ENCODE results near the gene HDAC3. TPM values are rescaled to one million over a fixed set of nuclear protein-coding genes. Genes with fewer than 3 reads are reported as not detected.

HDAC3 gene
- total RNA-seq, 8 experiments from 2014 or later = 35.2 to 77.3 (median 58.3) TPM

DNA sequence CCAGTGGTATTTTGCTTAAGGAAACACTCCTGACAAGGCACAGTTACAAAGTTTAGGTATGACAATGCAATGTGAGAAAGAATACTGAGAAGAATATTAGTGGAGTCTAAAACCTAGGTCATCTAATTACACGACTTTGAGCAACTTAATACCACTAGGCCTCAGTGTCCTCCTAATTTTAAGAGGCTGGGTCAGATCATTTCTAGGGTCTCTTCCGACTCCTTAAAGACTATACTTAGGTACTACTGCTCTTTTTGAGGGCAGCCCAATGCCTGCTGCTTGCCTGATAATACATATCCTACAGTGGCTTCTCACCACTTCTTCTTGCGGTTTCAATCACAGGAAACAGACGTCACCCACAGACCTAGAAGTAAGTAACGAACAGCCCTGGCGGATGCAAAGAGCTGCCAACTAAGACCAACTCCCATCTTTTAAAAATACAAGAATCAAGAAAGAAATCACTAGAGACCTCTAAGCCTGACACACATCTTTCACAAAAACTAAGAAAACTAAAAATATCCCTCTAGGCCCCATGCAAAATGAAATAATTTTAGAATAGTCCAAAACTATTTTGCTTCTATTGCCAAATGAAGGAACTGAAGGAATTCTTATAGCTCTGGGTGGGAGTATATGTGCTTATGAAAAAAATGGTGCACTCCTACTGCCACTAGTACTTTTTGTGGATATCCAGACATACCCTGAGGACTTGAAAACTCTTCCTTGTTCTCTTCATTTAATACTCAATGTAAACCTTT is 30.9 kb downstream of the HDAC3 start:
- 6 to 97% (median 80%) methylated on average over 2 to 6 of the region's 6 CpGs; no CpG with 5 or more reads in 2 of the 10 experiments for WGBS, 10 experiments
- Histone ChIP-seq H3K4me3 (no peak overlapping the region), H3K4me1 (replicated peaks in 1 of 2) (no peaks in the 10 kb centered on the region), H3K27ac (no peak overlapping the region)
- ATAC-seq (replicated peaks in 6 of 8) = peak in 1 of 8 experiments; percentile 17
- in situ Hi-C loops (cut with MboI; ENCODE audit: low pct_unique_long_range_greater_than_20kb in 2 of 9, low sequenced_read_pairs in 9 of 9, unreplicated experiment in 9 of 9) = no loop called here

DNA sequence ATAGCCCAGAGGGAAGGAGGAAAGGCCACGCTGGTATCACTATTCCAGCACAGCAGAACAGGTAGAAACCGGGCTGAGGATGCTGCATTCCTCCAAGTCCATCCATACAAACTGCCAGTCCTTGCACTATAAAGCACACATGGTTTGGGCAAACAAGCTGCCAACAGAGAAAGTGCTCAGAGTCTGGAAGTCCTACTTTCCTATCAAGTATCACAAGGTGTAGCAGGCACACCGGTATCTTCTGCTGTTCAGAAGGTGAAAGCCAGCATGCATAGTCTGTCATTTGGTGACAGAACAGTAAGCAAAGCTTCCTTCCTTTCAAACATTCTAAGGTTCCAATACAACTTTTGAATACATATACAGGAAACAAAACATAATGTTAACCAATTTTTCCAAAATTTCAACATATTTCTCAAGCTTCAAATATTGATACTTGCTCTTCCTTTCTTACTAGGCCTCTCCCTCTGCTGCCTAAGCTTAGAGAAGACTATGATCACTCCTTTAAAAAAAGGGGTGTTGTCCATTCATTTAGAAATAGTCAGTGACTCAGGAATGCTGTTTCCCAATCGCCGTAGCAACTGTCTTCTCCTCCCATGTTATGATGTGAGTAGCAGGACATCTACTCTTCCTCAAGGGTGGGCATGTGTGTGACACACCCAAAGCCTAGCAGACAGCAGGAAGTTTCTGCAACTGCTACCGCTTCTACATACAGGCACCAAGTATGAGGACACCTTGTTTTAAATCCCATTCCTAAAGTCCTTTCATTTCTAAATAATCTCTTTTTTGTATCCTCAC is 32.5 kb downstream of the HDAC3 start:
- WGBS, 10 experiments = 5 to 100% (median 79%) methylated on average over 2 to 5 of the region's 6 CpGs; no CpG with 5 or more reads in 1 of the 10 experiments
- no peak overlapping the region for H3K27ac ChIP-seq
- H3K4me1 ChIP-seq (replicated peaks in 1 of 2) = no peaks in the 10 kb centered on the region
- peak in 7 of 8 experiments; percentile 30 to 99 (median 57) for ATAC-seq (replicated peaks in 6 of 8)
- H3K4me3 ChIP-seq = no peak overlapping the region
- in situ Hi-C loops (cut with MboI; ENCODE audit: low pct_unique_long_range_greater_than_20kb in 2 of 9, low sequenced_read_pairs in 9 of 9, unreplicated experiment in 9 of 9) = no loop called here

DNA sequence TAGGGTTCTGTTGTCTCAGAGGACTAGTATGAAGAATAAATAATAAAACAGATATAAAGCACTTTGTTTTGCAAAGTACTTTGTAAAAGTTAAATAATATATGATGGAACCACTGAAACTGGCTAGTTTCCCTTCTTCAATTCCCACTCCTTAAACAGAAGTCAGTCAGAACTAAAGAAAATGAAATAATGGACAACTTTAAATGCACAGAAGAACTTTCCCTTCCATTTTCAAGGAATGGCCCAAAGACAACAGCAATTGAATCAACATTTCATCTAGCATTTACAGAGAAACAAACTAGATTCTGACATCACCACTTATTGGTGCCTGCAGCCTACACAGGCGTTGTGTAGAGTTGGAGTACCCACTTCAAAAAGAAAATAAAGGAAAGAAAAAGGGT is 34.0 kb downstream of the HDAC3 start:
- Histone ChIP-seq H3K4me3 (no peak overlapping the region), H3K4me1 (replicated peaks in 1 of 2) (no peaks in the 10 kb centered on the region), H3K27ac (no peak overlapping the region)
- in situ Hi-C loops (cut with MboI; ENCODE audit: low pct_unique_long_range_greater_than_20kb in 2 of 9, low sequenced_read_pairs in 9 of 9, unreplicated experiment in 9 of 9) = no loop called here
- no peak for ATAC-seq (replicated peaks in 6 of 8)
- 82 to 100% (median 100%) methylated on average over 1 of the region's 1 CpG; no CpG with 5 or more reads in 4 of the 10 experiments for WGBS, 10 experiments

DNA sequence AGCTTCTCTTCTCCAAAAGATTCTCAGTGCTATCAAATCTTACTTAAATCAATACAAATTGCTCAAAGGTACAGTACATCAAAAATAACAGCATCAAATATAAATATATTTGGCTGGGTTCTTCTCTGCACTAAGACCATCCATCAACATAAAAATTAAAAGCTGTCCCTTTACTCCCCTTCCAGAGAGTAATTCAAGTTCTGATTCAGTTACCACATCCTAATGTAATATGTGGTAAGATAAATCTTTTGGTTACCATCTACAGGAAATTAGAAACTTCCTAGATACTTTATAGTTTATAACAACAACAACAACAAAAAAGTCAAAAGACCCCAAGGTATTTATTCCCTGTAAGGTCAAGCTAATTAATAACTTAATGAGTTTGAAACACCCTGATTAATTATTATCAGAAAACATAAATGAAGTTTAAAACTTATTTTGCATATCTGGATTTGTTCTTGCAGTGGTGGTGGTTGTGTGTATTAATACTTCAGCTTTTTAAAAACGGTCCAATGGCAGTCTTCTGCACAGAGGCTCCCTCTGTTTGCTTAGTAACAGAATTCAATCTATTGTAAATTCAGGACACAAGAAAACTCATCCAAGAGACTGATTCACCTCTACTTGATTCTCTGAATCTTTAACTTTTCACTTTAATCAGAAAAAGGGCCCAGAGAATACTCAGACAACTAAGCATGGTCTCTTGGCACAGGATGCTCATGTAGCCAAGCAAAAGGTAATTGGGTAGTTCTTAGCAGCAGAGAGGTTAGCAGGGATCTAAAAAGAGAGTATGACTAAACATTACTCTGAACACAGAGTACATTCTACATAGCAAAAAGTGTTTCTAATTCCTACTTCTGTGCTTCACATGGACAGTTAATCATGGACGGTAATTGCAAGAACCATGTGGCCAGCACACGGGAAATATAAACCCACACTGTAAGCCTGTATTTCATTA is 38.0 kb downstream of the HDAC3 start:
- H3K27ac ChIP-seq = no peak overlapping the region
- peak in 4 of 8 experiments; percentile 59 to 78 (median 71) for ATAC-seq (replicated peaks in 6 of 8)
- H3K4me3 ChIP-seq = no peak overlapping the region
- H3K4me1 ChIP-seq (replicated peaks in 1 of 2) = no peaks in the 10 kb centered on the region
- WGBS, 10 experiments = 0 to 100% (median 94%) methylated on average over 1 to 3 of the region's 3 CpGs; no CpG with 5 or more reads in 2 of the 10 experiments
- in situ Hi-C loops (cut with MboI; ENCODE audit: low pct_unique_long_range_greater_than_20kb in 2 of 9, low sequenced_read_pairs in 9 of 9, unreplicated experiment in 9 of 9) = no loop called here

DNA sequence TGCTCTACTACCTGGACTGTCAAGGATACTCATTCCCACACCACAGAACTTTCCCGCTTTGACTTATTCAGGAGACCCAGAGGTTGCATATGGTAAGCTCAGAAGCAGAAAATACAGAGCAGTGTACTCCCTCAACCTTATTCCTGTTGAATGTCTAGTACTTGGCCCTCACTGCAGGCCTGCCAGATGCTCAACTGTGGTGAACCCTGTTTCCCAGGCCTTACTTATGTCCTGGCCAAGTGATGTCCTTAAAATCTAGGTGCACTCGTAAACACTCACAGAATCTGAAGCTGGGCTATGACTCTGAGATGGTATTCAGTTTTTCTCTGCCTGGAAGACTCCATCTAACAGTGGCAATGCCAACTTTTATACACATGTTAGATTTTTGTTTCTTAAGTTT is 38.8 kb downstream of the HDAC3 start:
- H3K4me3 ChIP-seq = no peak overlapping the region
- H3K4me1 ChIP-seq (replicated peaks in 1 of 2) = no peaks in the 10 kb centered on the region
- no peak overlapping the region for H3K27ac ChIP-seq
- no peak for ATAC-seq (replicated peaks in 6 of 8)
- in situ Hi-C loops (cut with MboI; ENCODE audit: low pct_unique_long_range_greater_than_20kb in 2 of 9, low sequenced_read_pairs in 9 of 9, unreplicated experiment in 9 of 9) = no loop called here
- 82 to 100% (median 100%) methylated on average over 1 to 2 of the region's 2 CpGs; no CpG with 5 or more reads in 1 of the 10 experiments for WGBS, 10 experiments

DNA sequence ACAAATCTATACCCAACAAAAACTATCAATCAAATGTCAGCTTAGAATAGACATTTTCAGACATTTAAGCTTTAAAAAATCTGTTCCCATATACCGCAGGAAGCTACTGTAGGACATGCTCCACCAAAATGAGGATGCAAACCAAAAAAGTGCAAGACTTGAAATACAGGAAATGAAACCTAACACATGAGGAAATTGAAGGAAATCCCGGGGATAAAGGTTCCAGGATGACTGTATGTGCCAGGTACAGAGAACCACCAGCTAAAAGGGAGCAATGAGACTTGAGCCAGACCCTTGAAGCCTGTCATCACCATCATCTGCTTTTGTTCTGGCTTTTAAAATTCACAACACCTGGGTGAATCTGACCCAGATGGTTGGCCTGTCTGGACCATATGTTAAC is 39.3 kb downstream of the HDAC3 start:
- in situ Hi-C loops (cut with MboI; ENCODE audit: low pct_unique_long_range_greater_than_20kb in 2 of 9, low sequenced_read_pairs in 9 of 9, unreplicated experiment in 9 of 9) = no loop called here
- no peak for ATAC-seq (replicated peaks in 6 of 8)
- Histone ChIP-seq H3K4me3 (no peak overlapping the region), H3K4me1 (replicated peaks in 1 of 2) (no peaks in the 10 kb centered on the region), H3K27ac (no peak overlapping the region)
- 28 to 100% (median 100%) methylated on average over 1 to 2 of the region's 2 CpGs for WGBS, 10 experiments

DNA sequence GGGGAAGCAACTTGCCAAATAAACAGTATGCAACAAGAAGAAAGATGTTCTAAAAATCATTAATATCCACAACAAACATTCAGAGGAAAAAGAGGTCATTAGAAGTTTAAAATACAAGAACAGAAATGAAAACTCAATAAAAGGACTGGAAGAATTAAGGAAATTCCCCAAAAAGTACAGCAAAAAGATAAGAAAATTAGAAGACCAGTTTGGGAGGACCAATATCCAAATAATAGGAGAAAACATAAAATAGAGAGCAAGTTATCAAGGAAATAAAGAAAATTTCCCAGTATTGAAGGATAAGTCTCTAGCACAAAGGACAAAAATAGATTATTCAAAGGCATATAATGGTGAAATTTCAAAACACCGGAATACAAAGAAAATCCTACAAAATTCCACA is 39.8 kb downstream of the HDAC3 start:
- 94 to 100% (median 100%) methylated on average over 1 of the region's 1 CpG; no CpG with 5 or more reads in 1 of the 10 experiments for WGBS, 10 experiments
- ATAC-seq (replicated peaks in 6 of 8) = no peak
- Histone ChIP-seq H3K27ac (no peak overlapping the region), H3K4me1 (replicated peaks in 1 of 2) (no peaks in the 10 kb centered on the region), H3K4me3 (no peak overlapping the region)
- in situ Hi-C loops (cut with MboI; ENCODE audit: low pct_unique_long_range_greater_than_20kb in 2 of 9, low sequenced_read_pairs in 9 of 9, unreplicated experiment in 9 of 9) = no loop called here

DNA sequence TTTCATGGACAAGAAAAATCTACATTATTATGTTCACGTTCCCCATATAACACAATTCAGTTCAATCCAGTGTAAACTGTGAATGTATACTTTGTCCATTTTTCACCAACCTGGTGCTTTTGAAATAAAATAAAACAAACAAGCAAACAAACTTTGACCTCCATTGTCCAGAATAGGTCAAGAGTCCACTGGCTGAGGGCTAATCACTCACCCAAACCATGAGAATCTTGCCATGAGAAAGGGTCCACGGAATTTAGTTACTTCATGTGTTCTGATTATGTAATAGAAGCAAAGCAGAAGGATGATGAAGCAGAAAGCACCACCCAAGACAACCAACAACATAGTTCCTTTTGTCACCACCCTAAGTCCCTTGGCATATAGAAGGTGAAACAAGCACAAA is 46.5 kb downstream of the HDAC3 start:
- ATAC-seq (replicated peaks in 6 of 8) = no peak
- in situ Hi-C loops (cut with MboI; ENCODE audit: low pct_unique_long_range_greater_than_20kb in 2 of 9, low sequenced_read_pairs in 9 of 9, unreplicated experiment in 9 of 9) = no loop called here
- WGBS, 10 experiments = 57 to 100% (median 83%) methylated on average over 1 to 2 of the region's 2 CpGs; no CpG with 5 or more reads in 4 of the 10 experiments

DNA sequence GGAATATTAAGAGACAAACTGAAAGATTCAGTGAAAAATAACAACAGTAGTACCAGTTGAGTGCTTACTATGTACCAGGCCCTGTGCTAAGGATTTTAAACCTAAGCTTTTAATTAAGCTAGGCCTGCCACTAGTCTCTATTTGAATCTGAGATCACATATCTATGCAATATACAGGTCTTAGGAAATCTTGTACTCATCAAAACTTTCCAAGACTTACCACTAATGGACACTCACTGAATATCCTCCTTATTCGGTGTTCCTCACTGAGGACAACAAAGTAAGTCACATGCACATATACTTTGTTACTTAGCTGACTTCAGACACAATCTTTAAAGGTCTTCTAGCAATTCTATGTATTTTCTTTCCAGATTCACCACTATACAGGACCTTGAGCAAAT is 50.4 kb downstream of the HDAC3 start:
- Histone ChIP-seq H3K27ac (no peak overlapping the region), H3K4me3 (no peak overlapping the region), H3K4me1 (replicated peaks in 1 of 2) (no peaks in the 10 kb centered on the region)
- ATAC-seq (replicated peaks in 6 of 8) = no peak
- 60 to 100% (median 100%) methylated on average over 1 of the region's 1 CpG; no CpG with 5 or more reads in 2 of the 10 experiments for WGBS, 10 experiments
- in situ Hi-C loops (cut with MboI; ENCODE audit: low pct_unique_long_range_greater_than_20kb in 2 of 9, low sequenced_read_pairs in 9 of 9, unreplicated experiment in 9 of 9) = no loop called here

More for the DNA sequence above, 46.5 kb downstream of the HDAC3 start:
- Histone ChIP-seq H3K4me3 (no peak overlapping the region), H3K4me1 (replicated peaks in 1 of 2) (no peaks in the 10 kb centered on the region), H3K27ac (no peak overlapping the region)

DNA sequence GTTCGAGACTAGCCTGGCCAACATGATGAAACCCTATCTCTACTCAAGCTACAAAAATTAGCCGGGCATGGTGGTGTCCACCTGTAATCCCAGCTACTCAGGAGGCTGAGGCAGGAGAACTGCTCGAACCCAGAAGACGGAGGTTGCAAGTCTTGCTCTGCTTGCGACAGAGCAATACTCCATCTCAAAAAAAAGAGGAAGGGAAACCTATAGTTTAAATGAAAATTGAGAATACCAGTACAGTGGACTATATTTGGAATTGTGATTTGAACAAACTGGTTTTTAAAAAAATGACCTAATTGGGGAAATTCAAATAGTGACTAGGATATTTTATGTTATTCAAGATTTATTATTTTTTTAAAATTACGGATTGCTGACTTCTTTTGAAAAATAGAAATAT is 51.1 kb downstream of the HDAC3 start:
- Histone ChIP-seq H3K4me1 (replicated peaks in 1 of 2) (no peaks in the 10 kb centered on the region), H3K4me3 (no peak overlapping the region), H3K27ac (no peak overlapping the region)
- in situ Hi-C loops (cut with MboI; ENCODE audit: low pct_unique_long_range_greater_than_20kb in 2 of 9, low sequenced_read_pairs in 9 of 9, unreplicated experiment in 9 of 9) = no loop called here
- ATAC-seq (replicated peaks in 6 of 8) = no peak
- 50 to 100% (median 92%) methylated on average over 1 to 6 of the region's 6 CpGs; no CpG with 5 or more reads in 1 of the 10 experiments for WGBS, 10 experiments

DNA sequence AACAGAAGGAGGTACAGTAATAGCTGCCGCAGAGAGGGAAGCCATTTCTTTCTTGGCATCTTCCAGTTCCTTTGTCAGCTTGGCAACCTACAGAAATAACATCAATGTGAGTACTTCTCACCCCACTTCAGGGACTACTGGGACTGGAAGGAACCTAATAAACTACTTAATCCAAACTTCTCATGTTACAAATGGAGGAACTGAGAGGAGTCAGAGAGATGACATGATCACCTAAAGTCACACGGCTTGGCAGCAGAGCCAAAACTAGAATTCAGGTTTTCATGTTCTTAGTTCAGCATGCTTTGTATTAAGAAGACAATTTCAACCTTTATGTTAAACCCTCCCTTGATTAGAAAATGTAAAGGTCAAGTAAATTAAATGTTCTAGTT is 62.5 kb downstream of the HDAC3 start:
- Histone ChIP-seq H3K27ac (no peak overlapping the region), H3K4me1 (replicated peaks in 1 of 2) (no peaks in the 10 kb centered on the region), H3K4me3 (no peak overlapping the region)
- no peak for ATAC-seq (replicated peaks in 6 of 8)
- in situ Hi-C loops (cut with MboI; ENCODE audit: low pct_unique_long_range_greater_than_20kb in 2 of 9, low sequenced_read_pairs in 9 of 9, unreplicated experiment in 9 of 9) = loop anchor here in 8 of 9 experiments (25.0 kb wide), 5 partner anchors 162 to 762 kb away; partner anchors contain the start of genes PCDHB10 (in 4 of the 8), PCDHB11 (in 4 of the 8), PCDHB16 (in 4 of the 8) and PCDHB8 (in 4 of the 8)
- WGBS, 10 experiments = 75 to 100% (median 94%) methylated on average over 1 of the region's 2 CpGs; no CpG with 5 or more reads in 4 of the 10 experiments

DNA sequence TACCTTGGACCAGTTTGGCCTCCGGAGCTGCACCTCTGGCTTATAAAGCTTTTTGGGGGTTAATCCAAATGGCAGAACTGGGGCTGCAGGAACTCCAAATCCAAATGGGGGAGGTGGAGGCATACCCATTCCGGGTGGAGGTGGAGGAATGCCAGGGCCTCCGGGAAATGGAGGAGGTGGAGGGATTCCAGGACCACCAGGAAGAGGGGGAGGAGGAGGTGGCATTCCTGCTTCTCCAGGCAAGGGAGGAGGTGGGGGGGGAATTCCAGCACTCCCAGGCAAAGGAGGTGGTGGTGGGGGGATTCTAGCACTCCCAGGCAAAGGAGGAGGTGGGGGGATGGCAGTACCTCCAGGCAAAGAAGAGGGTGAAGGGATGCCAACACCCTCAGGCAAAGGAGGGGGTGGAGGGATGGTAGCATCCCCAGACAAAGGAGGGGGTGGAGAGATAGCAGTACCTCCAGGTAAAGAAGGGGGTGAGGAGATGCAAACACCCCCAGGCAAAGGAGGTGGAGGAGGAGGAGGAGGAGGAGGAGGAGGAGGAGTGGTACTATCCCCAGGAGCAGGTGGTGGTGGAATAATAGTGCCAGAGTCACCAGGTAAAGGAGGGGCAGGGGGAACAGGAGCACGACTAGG is 63.0 kb downstream of the HDAC3 start:
- no peak for ATAC-seq (replicated peaks in 6 of 8)
- Histone ChIP-seq H3K4me3 (no peak overlapping the region), H3K4me1 (replicated peaks in 1 of 2) (no peaks in the 10 kb centered on the region), H3K27ac (no peak overlapping the region)
- 17 to 100% methylated on average over 1 of the region's 4 CpGs; no CpG with 5 or more reads in 8 of the 10 experiments for WGBS, 10 experiments
- in situ Hi-C loops (cut with MboI; ENCODE audit: low pct_unique_long_range_greater_than_20kb in 2 of 9, low sequenced_read_pairs in 9 of 9, unreplicated experiment in 9 of 9) = loop anchor here in 8 of 9 experiments (25.0 kb wide), 5 partner anchors 161 to 761 kb away; partner anchors contain the start of genes PCDHB10 (in 4 of the 8), PCDHB11 (in 4 of the 8), PCDHB16 (in 4 of the 8) and PCDHB8 (in 4 of the 8)
